Right hindlimb (tissue), 1 donor: ENCODE measurements around the gene SLC6A11.

Experiments
- DNase-seq: peaks from one replicate; pipeline ENCODE4 v3.0.0-alpha.2; 2018

Gene SLC6A11

GRCh38 chr3:10792208-10792607 is 23.8 kb upstream of the SLC6A11 start:
- DNase-seq, result no peak

GRCh38 chr3:10798600-10799367 is 17.2 kb upstream of the SLC6A11 start:
- DNase-seq, result no peak

- no peak for DNase-seq
These were observed 11.8 kb upstream of the SLC6A11 start for GRCh38 chr3:10804183-10804648.

- DNase-seq, result no peak
These were observed 10.0 kb upstream of the SLC6A11 start for GRCh38 chr3:10806006-10806405.

GRCh38 chr3:10808130-10808735 is 7.8 kb upstream of the SLC6A11 start:
- no peak for DNase-seq

- DNase-seq, result no peak
These were observed 7.1 kb upstream of the SLC6A11 start for GRCh38 chr3:10808974-10809373.

- DNase-seq, result no peak
These were observed 5.7 kb upstream of the SLC6A11 start for GRCh38 chr3:10810376-10810775.

GRCh38 chr3:10813425-10813824 is 2.6 kb upstream of the SLC6A11 start:
- no peak for DNase-seq

GRCh38 chr3:10814623-10815022 is 1.4 kb upstream of the SLC6A11 start:
- DNase-seq, result no peak

- DNase-seq, result no peak
These were observed 541 bp upstream of the SLC6A11 start for GRCh38 chr3:10815487-10815886.

- DNase-seq, result no peak
These were observed 830 bp downstream of the SLC6A11 start for GRCh38 chr3:10816863-10817253.

- DNase-seq, result no peak
These were observed 1.5 kb downstream of the SLC6A11 start for GRCh38 chr3:10817506-10817905.

GRCh38 chr3:10822055-10822454 is 6.0 kb downstream of the SLC6A11 start:
- no peak for DNase-seq

- DNase-seq, result no peak
These were observed 6.9 kb downstream of the SLC6A11 start for GRCh38 chr3:10822708-10823515.

- DNase-seq, result no peak
These were observed 7.4 kb downstream of the SLC6A11 start for GRCh38 chr3:10823516-10823818.

- no peak for DNase-seq
These were observed 8.4 kb downstream of the SLC6A11 start for GRCh38 chr3:10824468-10824867.

GRCh38 chr3:10833855-10834414 is 17.9 kb downstream of the SLC6A11 start:
- no peak for DNase-seq

- no peak for DNase-seq
These were observed 18.9 kb downstream of the SLC6A11 start for GRCh38 chr3:10834951-10835350.

GRCh38 chr3:10835406-10835805 is 19.4 kb downstream of the SLC6A11 start:
- DNase-seq, result no peak

- DNase-seq, result no peak
These were observed 20.6 kb downstream of the SLC6A11 start for GRCh38 chr3:10836676-10837075.

- no peak for DNase-seq
These were observed 21.8 kb downstream of the SLC6A11 start for GRCh38 chr3:10837849-10838248.

- no peak for DNase-seq
These were observed 23.1 kb downstream of the SLC6A11 start for GRCh38 chr3:10839167-10839566.

- no peak for DNase-seq
These were observed 25.1 kb downstream of the SLC6A11 start for GRCh38 chr3:10841100-10841499.

GRCh38 chr3:10843378-10843777 is 27.4 kb downstream of the SLC6A11 start:
- DNase-seq, result no peak
